DND-41 (cell line): ENCODE results near the gene RAB29.

ENCODE experiments used
- EZH2 ChIP-seq: IDR thresholded peaks from 3 replicates; pipeline ENCODE4 v1.6.1; 2012; ENCODE audit warnings: borderline replicate concordance, low read depth, mild to moderate bottlenecking, moderate library complexity, low read length, inconsistent platforms; ENCODE audit not compliant: severe bottlenecking
- TF ChIP-seq, protein P1 (sequence below): IDR thresholded peaks from 2 replicates; pipeline ENCODE4 v1.5.1; 2012; ENCODE audit warnings: borderline replicate concordance, low read length, moderate library complexity, mild to moderate bottlenecking; ENCODE audit not compliant: poor library complexity, severe bottlenecking; ENCODE audit errors: extremely low read depth

DNA sequence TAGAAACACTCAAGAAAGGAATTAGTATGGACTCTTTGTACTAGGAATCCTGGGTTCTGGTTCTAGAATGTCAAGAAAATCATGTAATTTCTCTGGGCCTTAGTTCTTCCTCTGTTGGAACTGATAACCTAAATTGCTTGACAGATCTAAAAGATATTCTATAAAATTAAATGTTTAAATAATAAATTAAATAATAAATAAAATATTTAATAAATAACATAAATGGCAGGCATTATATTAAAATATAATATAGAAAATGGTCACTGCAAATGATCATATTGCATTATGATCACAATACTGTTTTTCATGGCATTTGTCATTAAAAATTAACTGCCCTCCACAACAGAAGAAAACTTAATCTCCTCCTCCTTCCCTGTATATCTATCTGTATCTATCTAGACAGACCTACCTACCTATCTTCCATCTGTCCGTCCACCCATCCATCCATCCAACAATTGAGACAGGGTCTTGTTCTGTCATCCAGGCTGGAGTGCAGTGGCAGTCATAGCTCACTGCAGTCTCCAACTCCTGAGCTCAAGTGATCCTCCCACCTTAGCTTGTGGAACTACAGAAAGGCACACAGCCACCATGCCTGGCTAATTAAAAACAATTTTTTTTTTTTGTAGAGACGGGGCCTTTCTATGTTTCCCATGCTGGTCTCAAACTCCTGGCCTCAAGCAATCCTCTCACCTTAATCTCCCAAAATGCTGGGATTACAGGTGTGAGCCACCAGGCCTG lies 41.7 kb downstream of the RAB29 start:
- no peak for TF ChIP-seq EZH2
- TF ChIP-seq, protein P1, sequence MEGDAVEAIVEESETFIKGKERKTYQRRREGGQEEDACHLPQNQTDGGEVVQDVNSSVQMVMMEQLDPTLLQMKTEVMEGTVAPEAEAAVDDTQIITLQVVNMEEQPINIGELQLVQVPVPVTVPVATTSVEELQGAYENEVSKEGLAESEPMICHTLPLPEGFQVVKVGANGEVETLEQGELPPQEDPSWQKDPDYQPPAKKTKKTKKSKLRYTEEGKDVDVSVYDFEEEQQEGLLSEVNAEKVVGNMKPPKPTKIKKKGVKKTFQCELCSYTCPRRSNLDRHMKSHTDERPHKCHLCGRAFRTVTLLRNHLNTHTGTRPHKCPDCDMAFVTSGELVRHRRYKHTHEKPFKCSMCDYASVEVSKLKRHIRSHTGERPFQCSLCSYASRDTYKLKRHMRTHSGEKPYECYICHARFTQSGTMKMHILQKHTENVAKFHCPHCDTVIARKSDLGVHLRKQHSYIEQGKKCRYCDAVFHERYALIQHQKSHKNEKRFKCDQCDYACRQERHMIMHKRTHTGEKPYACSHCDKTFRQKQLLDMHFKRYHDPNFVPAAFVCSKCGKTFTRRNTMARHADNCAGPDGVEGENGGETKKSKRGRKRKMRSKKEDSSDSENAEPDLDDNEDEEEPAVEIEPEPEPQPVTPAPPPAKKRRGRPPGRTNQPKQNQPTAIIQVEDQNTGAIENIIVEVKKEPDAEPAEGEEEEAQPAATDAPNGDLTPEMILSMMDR, result no peak
